HG02588 (cell line): ENCODE data around the gene GTPBP10.
A peak's percentile ranks its signal among the peaks of the same experiment; 100 is the strongest.
"Not testable (repeated sequence)": the region's sequence is repeated elsewhere in the genome, so short reads cannot be mapped to it uniquely, and the experiment has no call there.

Experiments used
- ATAC-seq: cut with Tn5 transposase; IDR thresholded peaks from one replicate; pipeline ENCODE4 v1.9.1; 2021; ENCODE audit warnings: mild to moderate bottlenecking, moderate library complexity; ENCODE audit not compliant: unreplicated experiment

Gene GTPBP10

GRCh38 chr7:90346336-90347125, at the start of gene GTPBP10:
Gene GTPBP10, plus strand, starts transcription at chr7:90346716. Its CDS starts 26 bp downstream, at chr7:90346742.
- ATAC-seq, result peak; percentile 96

- peak; percentile 83 for ATAC-seq
These were observed 48.1 kb upstream of the GTPBP10 start for GRCh38 chr7:90298145-90299038.

GRCh38 chr7:90303241-90303640, 43.3 kb upstream of the GTPBP10 start:
- no peak for ATAC-seq

GRCh38 chr7:90309872-90310271, 36.6 kb upstream of the GTPBP10 start:
- ATAC-seq, result no peak

- ATAC-seq, result no peak
These were observed 35.3 kb upstream of the GTPBP10 start for GRCh38 chr7:90311175-90311574.

- ATAC-seq, result no peak
These were observed 33.8 kb upstream of the GTPBP10 start for GRCh38 chr7:90312745-90313144.

- no peak for ATAC-seq
These were observed 32.6 kb upstream of the GTPBP10 start for GRCh38 chr7:90313907-90314306.

- ATAC-seq, result no peak
These were observed 26.5 kb upstream of the GTPBP10 start for GRCh38 chr7:90320014-90320413.

- ATAC-seq, result no peak
These were observed 26.1 kb upstream of the GTPBP10 start for GRCh38 chr7:90320418-90320800.

GRCh38 chr7:90320801-90321494, 25.6 kb upstream of the GTPBP10 start, which contains the start of gene FAM237B:
Gene FAM237B, minus strand, starts transcription at chr7:90321304. Its CDS starts 1,556 bp downstream, at chr7:90319748.
- ATAC-seq, result no peak

GRCh38 chr7:90322837-90323236, 23.7 kb upstream of the GTPBP10 start:
- no peak for ATAC-seq

- no peak for ATAC-seq
These were observed 20.0 kb upstream of the GTPBP10 start for GRCh38 chr7:90326500-90326899.

- ATAC-seq, result no peak
These were observed 12.2 kb upstream of the GTPBP10 start for GRCh38 chr7:90334193-90334843.

- ATAC-seq, result not testable (repeated sequence)
These were observed 11.6 kb upstream of the GTPBP10 start for GRCh38 chr7:90334926-90335325.

- ATAC-seq, result no peak
These were observed 9.4 kb upstream of the GTPBP10 start for GRCh38 chr7:90337106-90337505.

- no peak for ATAC-seq
These were observed 1.5 kb upstream of the GTPBP10 start for GRCh38 chr7:90345016-90345415.

GRCh38 chr7:90345595-90346335, 751 bp upstream of the GTPBP10 start:
- peak; percentile 17 for ATAC-seq

- ATAC-seq, result no peak
These were observed 1.2 kb downstream of the GTPBP10 start for GRCh38 chr7:90347759-90348158.

GRCh38 chr7:90349305-90349704, 2.8 kb downstream of the GTPBP10 start:
- ATAC-seq, result no peak

- ATAC-seq, result not testable (repeated sequence)
These were observed 3.5 kb downstream of the GTPBP10 start for GRCh38 chr7:90350032-90350431.
